GM12878 (cell line): ENCODE results near the gene PLXNA4. TPM values are rescaled to one million over a fixed set of nuclear protein-coding genes. Genes with fewer than 3 reads are reported as not detected.

Source experiments
- ATAC-seq: fragments of 200-7000 bp; cut with Tn5 transposase; 3 replicates; pipeline ENCODE4 v1.9.1; 2020; ENCODE audit warnings: mild to moderate bottlenecking, moderate library complexity
- BruUV-seq: library from RNA; stranded (reverse); fragments of 400-500 nt; replicated peaks from 2 replicates; lab custom pipeline; 2021; lab: Mats Ljungman, UMichigan
- CTCF ChIA-PET: fragments of 300-600 bp; sonication (Branson Sonifier 250); formaldehyde crosslinking; extraction: SDS; loops from one replicate; lab custom pipeline; 2021; ENCODE audit warnings: inconsistent platforms; lab: Yijun Ruan, JAX
- POLR2A ChIA-PET: fragments of 350-600 bp; formaldehyde crosslinking; extraction: SDS; loops from one replicate; lab custom pipeline; 2021; ENCODE audit warnings: inconsistent platforms; lab: Charles Lee
- RAD21 ChIA-PET: fragments of 300-600 bp; sonication (Branson Sonifier 250); formaldehyde crosslinking; loops from one replicate; lab custom pipeline; 2023; ENCODE audit warnings: antibody characterized with exemption; ENCODE audit not compliant: unreplicated experiment; lab: Charles Lee
- SMC1A ChIA-PET: fragments of 300-600 bp; sonication (Branson Sonifier 250); formaldehyde crosslinking; loops from one replicate; lab custom pipeline; 2023; ENCODE audit not compliant: unreplicated experiment, uncharacterized antibody; lab: Charles Lee
- DNase-seq: peaks from one replicate; pipeline ENCODE4 v3.0.0-alpha.2; 2011; ENCODE audit warnings: low read depth, low spot score
- FAIRE-seq: peaks from 3 replicates; lab custom pipeline; 2011; peaks lifted over from hg19 to GRCh38; lab: Jason Lieb, UNC
- H2AFZ ChIP-seq: 2 replicates; pipeline ENCODE4 v1.6.0; 2011; ENCODE audit warnings: low read depth, low read length, control low read depth; ENCODE audit not compliant: control insufficient read depth
- H3K27ac ChIP-seq: 2 replicates; pipeline ENCODE4 v1.5.1; 2011; ENCODE audit warnings: control low read depth; ENCODE audit not compliant: control insufficient read depth, insufficient read depth
- H3K27me3 ChIP-seq, 2 experiments: replicated peaks in 1 of 2; 2 replicates each; pipeline versions ENCODE4 v1.6.0 to v1.6.1; 2011; ENCODE audit warnings: low read length in 1 of 2; ENCODE audit not compliant: control insufficient read depth in 2 of 2, insufficient read depth in 2 of 2
- H3K36me3 ChIP-seq, 2 experiments: 2 replicates each; pipeline ENCODE4 v1.5.1; 2011; ENCODE audit warnings: low read length in 1 of 2; ENCODE audit not compliant: control insufficient read depth in 2 of 2, insufficient read depth in 2 of 2
- H3K4me1 ChIP-seq: 2 replicates; pipeline ENCODE4 v1.6.1; 2011; ENCODE audit warnings: mild to moderate bottlenecking, low read length, moderate library complexity, mixed read lengths; ENCODE audit not compliant: control insufficient read depth, insufficient read depth
- H3K4me2 ChIP-seq: 2 replicates; pipeline ENCODE4 v1.6.0; 2011; ENCODE audit warnings: control low read depth; ENCODE audit not compliant: control insufficient read depth, insufficient read depth
- H3K4me3 ChIP-seq: fragments of 200-600 bp; sonication (generic); 2 replicates; pipeline ENCODE4 v1.5.1; 2016
- H3K79me2 ChIP-seq: 2 replicates; pipeline ENCODE4 v1.6.0; 2011; ENCODE audit warnings: low read length; ENCODE audit not compliant: control insufficient read depth, insufficient read depth
- H3K9ac ChIP-seq: 2 replicates; pipeline ENCODE4 v1.8.0; 2011; ENCODE audit warnings: low read length, control low read depth, mixed read lengths; ENCODE audit not compliant: control insufficient read depth, insufficient read depth
- H3K9me3 ChIP-seq: replicated peaks from 3 replicates; pipeline ENCODE4 v1.5.1; 2011; ENCODE audit warnings: mild to moderate bottlenecking, low read length; ENCODE audit not compliant: control insufficient read depth, insufficient read depth
- H4K20me1 ChIP-seq: 2 replicates; pipeline ENCODE4 v1.6.0; 2011; ENCODE audit not compliant: control insufficient read depth, insufficient read depth
- BCL11A ChIP-seq: IDR thresholded peaks from 2 replicates; pipeline ENCODE4 v1.6.1; 2011; ENCODE audit warnings: low read depth, low read length
- BHLHE40 ChIP-seq, 2 experiments: fragments of 450-650 bp in 1 of 2; IDR thresholded peaks; 2 replicates each; pipeline ENCODE4 v1.6.1; 2011 to 2017; ENCODE audit warnings: low read depth in 2 of 2, borderline replicate concordance in 1 of 2, improper control_type of control experiment in 1 of 2, low read length in 1 of 2, mild to moderate bottlenecking in 1 of 2
- CBFB ChIP-seq: IDR thresholded peaks from 2 replicates; pipeline ENCODE4 v1.6.1; 2016; ENCODE audit warnings: antibody characterized with exemption, low read depth
- CHD1 ChIP-seq: IDR thresholded peaks from 2 replicates; pipeline ENCODE4 v1.6.1; 2012; ENCODE audit warnings: low read depth, low read length, improper control_type of control experiment
- CHD2 ChIP-seq: IDR thresholded peaks from 2 replicates; pipeline ENCODE4 v1.6.1; 2011; ENCODE audit warnings: low read depth, low read length, improper control_type of control experiment, borderline replicate concordance
- FOS ChIP-seq: IDR thresholded peaks from 3 replicates; pipeline ENCODE4 v1.6.1; 2011; ENCODE audit warnings: borderline replicate concordance; ENCODE audit not compliant: insufficient read length; ENCODE audit errors: extremely low read depth
- IRF4 ChIP-seq: IDR thresholded peaks from 2 replicates; pipeline ENCODE4 v1.6.1; 2011; ENCODE audit warnings: low read depth, low read length
- MAX ChIP-seq: IDR thresholded peaks from 2 replicates; pipeline ENCODE4 v1.6.1; 2012; ENCODE audit warnings: low read depth, low read length, improper control_type of control experiment
- NFYB ChIP-seq: IDR thresholded peaks from 2 replicates; pipeline ENCODE4 v1.6.1; 2011; ENCODE audit warnings: low read depth, mild to moderate bottlenecking, low read length, improper control_type of control experiment, moderate library complexity; ENCODE audit not compliant: insufficient read depth
- PAX8 ChIP-seq: fragments of 450-650 bp; IDR thresholded peaks from 2 replicates; pipeline ENCODE4 v1.6.1; 2017; ENCODE audit warnings: mild to moderate bottlenecking, moderate library complexity
- POLR2A ChIP-seq: IDR thresholded peaks from 2 replicates; pipeline ENCODE4 v1.6.1; 2011; ENCODE audit warnings: low read depth, mild to moderate bottlenecking, low read length
- SMAD1 ChIP-seq: fragments of 450-650 bp; IDR thresholded peaks from 2 replicates; pipeline ENCODE4 v1.6.1; 2018; ENCODE audit warnings: mild to moderate bottlenecking, low read depth; ENCODE audit not compliant: partially characterized antibody
- SMAD5 ChIP-seq: IDR thresholded peaks from 2 replicates; pipeline ENCODE4 v1.6.1; 2016; ENCODE audit warnings: antibody characterized with exemption, low read depth
- SMARCA5 ChIP-seq: fragments of 450-650 bp; IDR thresholded peaks from 2 replicates; pipeline ENCODE4 v1.6.1; 2017; ENCODE audit warnings: mild to moderate bottlenecking
- SREBF1 ChIP-seq: IDR thresholded peaks from 2 replicates; pipeline ENCODE4 v1.6.1; 2012; ENCODE audit warnings: mild to moderate bottlenecking, low read length
- SUZ12 ChIP-seq: fragments of 200-600 bp; sonication (generic); IDR thresholded peaks from one replicate; pipeline ENCODE4 v1.6.1; 2018; ENCODE audit warnings: antibody characterized with exemption, mild to moderate bottlenecking; ENCODE audit not compliant: unreplicated experiment
- TBL1XR1 ChIP-seq: IDR thresholded peaks from 2 replicates; pipeline ENCODE4 v1.6.1; 2012; ENCODE audit warnings: low read depth, low read length, improper control_type of control experiment
- TCF7 ChIP-seq: IDR thresholded peaks from 2 replicates; pipeline ENCODE4 v1.6.1; 2014; ENCODE audit warnings: antibody characterized with exemption, borderline replicate concordance
- WGBS: methylation state at CpG from one replicate; pipeline ENCODE4 v1.1.6; 2016; ENCODE audit warnings: low lambda C conversion rate; ENCODE audit not compliant: insufficient replicate concordance, insufficient coverage; ENCODE audit errors: missing lambda C conversion rate; 5-methylcytosine and 5-hydroxymethylcytosine counted together
- in situ Hi-C: fragments of 300-500 bp; cut with MboI; formaldehyde crosslinking; loops from 9 replicates; pipeline ENCODE4 v1.14.3; 2018; ENCODE audit warnings: mixed read lengths
- intact Hi-C: fragments of 100-400 bp; cut with micrococcal nuclease; formaldehyde crosslinking; loops from one replicate; pipeline ENCODE4 v1.14.2; 2022; ENCODE audit not compliant: unreplicated experiment
- polyA plus RNA-seq, 11 experiments: library from polyadenylated mRNA; depleted of rRNA in 4 of 11; unstranded in 6 of 11; stranded (reverse) in 5 of 11; fragments of >200 nt; fragmentation: Nextera tagmentation in 4 of 11; fragmentation: Illumina TruSeq in 1 of 11; extraction: Ambion mirVana in 4 of 11; extraction: Trizol in 1 of 11; gene quantifications; 1 replicate in 1 of 11; 2 replicates in 10 of 11; pipeline versions ENCODE4 v1.2.1 to v1.2.3, GENCODE V29; 2011 to 2016; ENCODE audit warnings: inconsistent platforms in 2 of 11, missing spikeins in 2 of 11, low read depth in 1 of 11
- total RNA-seq, 4 experiments: library from RNA; depleted of rRNA in 3 of 4; stranded (reverse); fragments of >200 nt in 3 of 4; fragmentation: Illumina TruSeq in 1 of 4; extraction: Trizol in 1 of 4; gene quantifications; 2 replicates each; pipeline versions ENCODE4 v1.2.1 to v1.2.3, GENCODE V29; 2013 to 2021
- TF ChIP-seq, protein P1 (sequence below): fragments of 150-350 bp; IDR thresholded peaks from 2 replicates; pipeline ENCODE4 v1.6.1; 2014; ENCODE audit warnings: mild to moderate bottlenecking, low read depth, low read length
- TF ChIP-seq, protein P2 (sequence below): IDR thresholded peaks from 2 replicates; pipeline ENCODE4 v1.6.1; 2011; ENCODE audit warnings: borderline replicate concordance, low read depth, mild to moderate bottlenecking, moderate library complexity, low read length; ENCODE audit not compliant: insufficient read depth, poor library complexity, severe bottlenecking

The PLXNA4 gene
- total and polyA plus RNA-seq, 10 of the 15 experiments (the other 5 are each of a cell fraction or from before 2014, with no cell fraction given), result 0.03 TPM; not detected in 9

DNA sequence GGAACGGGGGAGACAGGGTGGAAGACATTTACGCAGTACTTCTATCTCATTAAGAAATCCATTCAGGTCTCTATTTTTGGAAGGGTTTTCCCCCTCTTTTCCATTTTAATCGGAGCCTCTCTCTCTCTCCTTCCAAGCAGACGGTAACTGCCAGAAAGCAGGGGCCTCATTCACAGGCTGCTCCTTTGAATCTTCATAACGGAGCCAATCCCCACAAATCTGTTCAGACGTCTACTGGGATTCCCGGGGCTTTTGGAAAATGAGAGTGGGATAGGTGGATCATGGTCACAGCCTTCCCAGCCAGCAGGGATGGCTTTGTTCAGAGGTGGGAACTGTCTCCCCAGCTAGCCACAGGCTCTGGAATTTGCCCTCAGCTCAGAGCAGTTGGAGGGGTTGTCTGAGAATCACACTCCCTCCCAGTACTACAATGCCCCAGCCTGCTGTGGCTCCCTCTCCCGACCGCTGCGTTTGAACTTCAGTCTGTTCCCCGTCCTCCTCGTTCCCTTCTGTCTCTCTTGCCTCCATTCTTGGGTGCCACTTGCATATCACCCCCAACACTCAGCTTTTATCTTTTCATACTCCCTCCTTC, 413.6 kb downstream of the PLXNA4 start (continued):
- TF ChIP-seq, protein P1, sequence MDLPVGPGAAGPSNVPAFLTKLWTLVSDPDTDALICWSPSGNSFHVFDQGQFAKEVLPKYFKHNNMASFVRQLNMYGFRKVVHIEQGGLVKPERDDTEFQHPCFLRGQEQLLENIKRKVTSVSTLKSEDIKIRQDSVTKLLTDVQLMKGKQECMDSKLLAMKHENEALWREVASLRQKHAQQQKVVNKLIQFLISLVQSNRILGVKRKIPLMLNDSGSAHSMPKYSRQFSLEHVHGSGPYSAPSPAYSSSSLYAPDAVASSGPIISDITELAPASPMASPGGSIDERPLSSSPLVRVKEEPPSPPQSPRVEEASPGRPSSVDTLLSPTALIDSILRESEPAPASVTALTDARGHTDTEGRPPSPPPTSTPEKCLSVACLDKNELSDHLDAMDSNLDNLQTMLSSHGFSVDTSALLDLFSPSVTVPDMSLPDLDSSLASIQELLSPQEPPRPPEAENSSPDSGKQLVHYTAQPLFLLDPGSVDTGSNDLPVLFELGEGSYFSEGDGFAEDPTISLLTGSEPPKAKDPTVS, result no peak
- TF ChIP-seq SMAD1, result no peak
- no peak for TF ChIP-seq SREBF1
- no peak for TF ChIP-seq CBFB
- no peak for TF ChIP-seq TBL1XR1
- TF ChIP-seq PAX8, result no peak
- no peak for TF ChIP-seq NFYB
- no peak for TF ChIP-seq SMAD5

DNA sequence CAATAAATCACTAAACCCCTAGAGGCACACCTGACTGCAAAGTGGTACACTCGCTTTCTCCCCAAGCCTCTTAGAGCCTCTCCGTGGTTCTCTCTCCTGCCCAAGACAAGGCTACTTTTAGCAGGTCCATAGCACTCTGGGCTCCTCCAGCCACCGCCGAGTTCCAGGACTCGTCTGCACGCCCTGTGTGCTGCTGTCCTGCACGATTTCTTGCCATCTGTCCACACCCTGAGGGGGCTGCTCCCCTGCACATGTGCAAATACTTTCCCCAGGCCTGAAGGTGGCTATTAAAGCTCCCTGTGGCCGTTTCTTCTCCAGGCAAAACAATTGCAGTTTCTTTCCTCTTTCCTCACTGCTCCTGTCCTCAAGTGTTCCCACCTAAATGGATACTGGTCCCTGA, 414.3 kb downstream of the PLXNA4 start:
- BruUV-seq, result no TSS peak
- in situ Hi-C loops, result no loop called here
- no peaks in the 10 kb centered on the region for H3K4me1 ChIP-seq
- H3K27me3 ChIP-seq, result no peaks in the 10 kb centered on the region
- DNase-seq (no peak), FAIRE-seq (no peak), ATAC-seq (no peak)
- TF ChIP-seq SUZ12 (no peak), BHLHE40 (IDR thresholded peaks at IDR 0.05; ENCODE audit: borderline replicate concordance in 1 of 2, low read depth in 2 of 2, low read length in 1 of 2) (no peak), SREBF1 (no peak), BCL11A (no peak), IRF4 (no peak), TCF7 (no peak), POLR2A (no peak), MAX (no peak), FOS (no peak), CHD2 (no peak), CHD1 (no peak), SMARCA5 (no peak)
- TF ChIP-seq, protein P2, sequence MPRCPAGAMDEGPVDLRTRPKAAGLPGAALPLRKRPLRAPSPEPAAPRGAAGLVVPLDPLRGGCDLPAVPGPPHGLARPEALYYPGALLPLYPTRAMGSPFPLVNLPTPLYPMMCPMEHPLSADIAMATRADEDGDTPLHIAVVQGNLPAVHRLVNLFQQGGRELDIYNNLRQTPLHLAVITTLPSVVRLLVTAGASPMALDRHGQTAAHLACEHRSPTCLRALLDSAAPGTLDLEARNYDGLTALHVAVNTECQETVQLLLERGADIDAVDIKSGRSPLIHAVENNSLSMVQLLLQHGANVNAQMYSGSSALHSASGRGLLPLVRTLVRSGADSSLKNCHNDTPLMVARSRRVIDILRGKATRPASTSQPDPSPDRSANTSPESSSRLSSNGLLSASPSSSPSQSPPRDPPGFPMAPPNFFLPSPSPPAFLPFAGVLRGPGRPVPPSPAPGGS, result no peak
- WGBS, result 7% methylated on average over 8 of the region's 8 CpGs
- no peak overlapping the region for H2AFZ ChIP-seq
- no peaks in the 10 kb centered on the region for H3K36me3 ChIP-seq
- ChIA-PET SMC1A (no interaction called here), RAD21 (no interaction called here), CTCF (no interaction called here), POLR2A (no interaction called here)
- intact Hi-C loops, result no loop called here
- H3K9ac ChIP-seq, result no peak overlapping the region
- H3K4me2 ChIP-seq, result no peak overlapping the region
- H3K27ac ChIP-seq, result no peak overlapping the region
- no peaks in the 10 kb centered on the region for H3K79me2 ChIP-seq
- no peaks in the 10 kb centered on the region for H3K9me3 ChIP-seq
- no peak overlapping the region for H3K4me3 ChIP-seq
- no peaks in the 10 kb centered on the region for H4K20me1 ChIP-seq
